GM21737 (cell line): ENCODE data around the gene CELF1.
"Not testable (repeated sequence)": the region's sequence is repeated elsewhere in the genome, so short reads cannot be mapped to it uniquely, and the experiment has no call there.

Source experiments
- ATAC-seq: cut with Tn5 transposase; IDR thresholded peaks from one replicate; pipeline ENCODE4 v1.9.1; 2021; ENCODE audit warnings: mild to moderate bottlenecking, moderate library complexity; ENCODE audit not compliant: unreplicated experiment

Gene CELF1

DNA sequence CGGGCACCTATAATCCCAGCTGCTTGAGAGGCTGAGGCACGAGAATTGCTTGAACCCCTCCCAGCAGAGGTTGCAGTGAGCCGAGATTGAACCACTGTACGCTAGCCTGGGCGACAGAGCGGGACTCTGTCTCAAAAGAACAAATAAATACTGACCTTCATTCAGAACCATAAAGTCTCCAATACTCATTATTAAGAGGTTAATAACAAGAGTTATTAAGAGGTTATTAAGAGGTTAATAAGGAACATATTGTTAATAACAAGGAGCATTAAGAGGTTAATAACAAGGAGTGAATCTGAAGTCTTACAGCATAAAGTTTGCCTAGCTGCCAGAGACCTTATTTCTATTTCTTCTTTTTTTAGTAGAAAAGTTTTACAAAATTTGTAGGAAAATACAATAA is 7.6 kb downstream of the CELF1 start:
- no peak for ATAC-seq

DNA sequence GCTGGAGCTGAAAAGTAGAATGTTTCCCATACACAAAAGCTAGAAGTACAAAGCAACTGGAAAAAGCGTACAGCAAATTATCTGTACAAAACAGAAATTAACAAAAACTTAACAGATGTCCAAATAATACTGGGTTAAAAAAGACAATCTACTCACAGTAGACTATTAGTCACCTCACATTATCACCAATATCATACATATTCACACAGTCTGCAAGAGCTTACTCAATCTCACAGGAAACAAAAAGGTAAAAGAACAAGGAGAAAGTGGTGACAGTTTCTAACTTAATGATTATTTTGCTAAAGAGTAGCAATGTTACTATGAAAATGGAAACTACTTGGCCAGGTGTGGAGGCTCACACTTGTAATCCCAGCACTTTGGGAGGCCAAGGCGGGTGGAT is 11.9 kb downstream of the CELF1 start:
- no peak for ATAC-seq

DNA sequence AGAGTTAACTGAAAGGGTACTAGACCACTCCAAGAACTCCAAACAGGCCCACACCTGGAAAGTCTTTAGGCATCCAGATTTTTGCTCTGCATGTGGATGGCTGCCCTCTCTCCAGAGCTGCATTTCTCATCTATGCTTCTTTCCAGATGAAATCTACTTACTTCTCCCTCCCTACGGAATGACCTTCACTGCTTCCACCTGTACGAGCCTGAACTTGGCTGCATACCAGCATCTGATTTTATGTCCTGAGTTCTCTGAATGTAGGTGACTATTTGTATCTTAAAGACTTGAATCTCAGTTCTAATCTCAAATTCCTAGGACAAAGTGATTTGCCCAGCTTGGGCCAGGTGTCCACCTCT is 13.3 kb downstream of the CELF1 start:
- no peak for ATAC-seq

DNA sequence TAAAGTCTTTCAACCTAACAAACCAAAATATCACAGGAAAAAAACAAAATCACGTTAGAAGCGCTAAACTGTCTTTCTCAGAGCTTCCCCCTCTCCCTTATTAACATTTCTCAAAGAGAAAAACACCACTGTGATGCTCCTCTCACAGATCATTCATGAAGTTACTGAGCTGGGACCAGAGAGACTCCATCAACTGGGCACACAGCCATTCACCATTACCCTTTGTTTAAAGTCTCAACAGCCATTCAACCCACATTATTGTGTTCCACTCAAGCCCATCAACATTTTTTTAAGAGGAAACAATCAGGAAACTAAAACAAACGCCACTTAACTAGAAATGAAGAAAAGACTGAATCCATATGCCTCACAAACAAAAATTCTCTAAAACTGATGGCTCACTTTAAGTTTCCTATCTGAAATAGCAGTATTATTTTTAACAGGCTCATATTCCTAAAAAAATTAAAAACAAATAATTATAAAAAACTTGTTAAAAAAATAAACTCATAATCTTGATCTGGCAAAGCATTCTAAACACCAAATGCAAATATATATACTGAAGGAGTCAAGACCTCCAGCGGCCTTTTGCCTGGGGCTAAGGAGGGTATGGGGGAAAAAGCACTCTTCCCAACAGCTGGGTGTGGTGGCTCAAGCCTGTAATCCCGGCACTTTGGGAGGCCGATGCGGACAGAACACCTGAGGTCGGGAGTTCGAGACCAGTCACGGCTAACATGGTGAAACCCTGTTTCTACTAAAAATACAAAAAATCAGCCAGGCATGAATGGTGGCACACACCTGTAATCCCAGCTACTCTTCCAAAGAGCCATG is 14.0 kb downstream of the CELF1 start:
- ATAC-seq = no peak

DNA sequence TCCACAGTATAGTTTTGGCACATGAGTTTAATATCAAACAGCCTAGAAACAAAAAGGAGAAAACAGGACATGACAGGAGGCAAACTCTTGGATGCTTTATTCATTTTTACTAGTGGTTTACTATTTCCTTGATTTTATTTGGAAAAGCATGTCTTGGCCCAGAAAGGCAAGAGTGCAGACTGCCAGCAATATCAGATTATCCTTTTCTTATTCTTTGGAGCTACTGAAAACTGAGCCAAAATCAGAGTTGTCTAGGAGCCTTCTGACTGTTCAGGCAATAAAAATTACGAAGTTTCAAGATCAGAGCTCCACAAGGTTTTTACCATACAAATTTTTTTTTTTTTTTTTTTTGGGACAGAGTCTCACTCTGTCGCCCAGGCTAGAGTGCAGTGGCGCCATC is 16.0 kb downstream of the CELF1 start:
- ATAC-seq = no peak

DNA sequence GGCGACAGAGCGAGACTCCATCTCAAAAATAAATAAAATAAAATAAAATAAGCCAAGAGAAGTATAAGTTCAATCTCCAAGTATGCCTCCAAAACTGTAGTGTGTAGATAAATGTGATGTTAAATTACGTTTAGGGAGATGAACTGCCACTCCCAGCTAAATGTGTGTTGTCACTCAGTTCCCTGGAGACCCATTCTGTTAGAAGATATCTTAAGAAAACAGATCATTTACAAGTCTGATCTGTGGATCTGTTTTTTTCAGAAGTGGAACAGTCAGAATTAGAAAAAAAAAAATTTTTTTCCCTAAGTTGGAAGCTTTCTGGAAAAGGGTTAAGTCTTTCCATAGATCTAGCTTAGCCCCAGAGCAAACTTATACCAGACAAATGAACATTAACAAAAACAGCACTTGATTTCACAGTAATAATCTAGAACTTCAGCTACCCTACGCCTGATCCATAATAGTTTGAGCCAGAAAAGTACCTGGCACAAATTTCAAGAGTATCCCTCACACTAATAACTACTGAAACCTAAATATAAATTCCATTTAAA is 18.2 kb downstream of the CELF1 start:
- no peak for ATAC-seq

DNA sequence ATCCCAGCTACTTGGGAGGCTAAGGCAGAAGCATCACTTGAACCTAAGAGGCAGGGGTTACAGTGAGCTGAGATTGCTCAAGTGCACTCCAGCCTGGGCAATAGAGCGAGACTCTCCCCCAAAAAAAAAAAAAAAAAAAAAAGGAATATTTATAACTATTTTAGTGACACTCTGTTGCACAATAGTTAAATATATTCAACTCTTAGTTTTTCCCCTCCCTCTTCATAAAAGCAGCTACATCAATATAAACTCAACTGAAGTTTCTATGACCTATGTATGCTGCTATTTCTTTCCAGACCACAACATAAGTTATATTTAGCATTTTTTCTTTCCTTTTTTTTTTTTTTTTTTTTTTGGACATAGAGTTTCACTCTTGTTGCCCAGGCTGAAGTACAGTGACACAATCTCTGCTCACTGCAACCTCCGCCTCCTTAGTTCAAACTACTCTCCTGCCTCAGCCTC is 19.2 kb downstream of the CELF1 start:
- no peak for ATAC-seq

DNA sequence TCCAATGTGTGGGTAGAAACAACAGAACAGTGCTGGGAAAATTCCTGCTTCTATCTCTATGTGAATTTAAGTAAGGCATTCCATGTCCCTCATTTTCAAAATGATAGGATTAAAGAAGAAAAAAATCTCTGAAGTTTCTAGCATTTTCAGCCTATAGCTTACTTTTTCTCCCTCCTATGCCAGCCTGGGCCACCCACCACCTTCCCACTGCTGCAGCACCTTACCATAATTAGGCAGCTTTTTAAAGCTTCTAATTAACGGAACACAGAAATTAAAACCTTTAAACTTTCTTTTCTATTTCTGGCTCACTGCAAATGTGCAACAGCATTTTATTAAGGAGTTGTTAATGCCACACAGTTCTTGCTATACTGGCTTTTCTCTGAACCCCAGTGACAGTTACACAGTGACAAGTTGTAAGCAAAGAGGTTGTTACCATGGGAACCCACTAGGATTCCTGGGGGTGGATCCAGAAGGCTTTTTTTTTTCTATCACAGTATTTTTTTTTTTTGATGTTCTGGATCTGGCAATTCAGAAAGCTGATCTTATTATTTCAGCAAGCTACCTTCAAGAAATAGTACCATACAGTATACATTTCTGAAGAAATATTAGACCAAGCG is 20.2 kb downstream of the CELF1 start:
- no peak for ATAC-seq

DNA sequence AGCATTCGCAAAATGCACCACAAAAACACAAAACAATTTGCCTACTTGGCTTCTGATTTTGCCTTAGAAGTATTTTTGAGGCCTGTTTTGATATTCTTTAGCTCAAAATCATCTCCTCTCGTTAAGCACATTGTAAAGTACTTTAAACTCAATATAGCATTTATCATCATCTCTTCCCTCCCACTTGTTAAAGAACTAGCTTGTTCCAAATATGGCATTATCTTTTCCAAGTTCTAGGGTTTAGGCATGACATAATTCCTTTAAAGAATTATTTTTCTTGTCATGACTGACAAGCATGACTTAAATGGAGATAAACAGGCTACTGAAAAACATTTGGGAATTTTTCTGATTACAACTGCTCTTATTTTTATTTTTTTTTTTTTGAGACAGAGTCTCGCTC is 21.3 kb downstream of the CELF1 start:
- no peak for ATAC-seq

DNA sequence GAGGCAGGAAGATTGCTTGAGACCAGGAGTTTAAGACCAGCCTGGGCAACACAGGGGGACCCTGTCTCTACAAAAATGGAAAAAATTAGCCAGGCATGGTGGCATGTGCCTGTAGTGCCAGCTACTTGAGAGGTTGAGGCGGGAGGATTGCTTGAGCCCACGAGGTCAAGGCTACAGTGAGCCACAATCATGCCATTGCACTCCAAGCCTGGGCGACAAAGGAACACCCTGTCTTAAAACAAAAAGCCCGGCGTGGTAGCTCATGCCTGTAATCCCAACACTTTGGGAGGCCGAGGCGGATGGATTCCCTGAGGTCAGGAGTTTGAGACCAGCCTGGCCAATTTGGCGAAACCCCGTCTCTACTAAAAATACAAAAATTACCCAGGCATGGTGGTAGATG is 22.2 kb downstream of the CELF1 start:
- not testable (repeated sequence) for ATAC-seq

DNA sequence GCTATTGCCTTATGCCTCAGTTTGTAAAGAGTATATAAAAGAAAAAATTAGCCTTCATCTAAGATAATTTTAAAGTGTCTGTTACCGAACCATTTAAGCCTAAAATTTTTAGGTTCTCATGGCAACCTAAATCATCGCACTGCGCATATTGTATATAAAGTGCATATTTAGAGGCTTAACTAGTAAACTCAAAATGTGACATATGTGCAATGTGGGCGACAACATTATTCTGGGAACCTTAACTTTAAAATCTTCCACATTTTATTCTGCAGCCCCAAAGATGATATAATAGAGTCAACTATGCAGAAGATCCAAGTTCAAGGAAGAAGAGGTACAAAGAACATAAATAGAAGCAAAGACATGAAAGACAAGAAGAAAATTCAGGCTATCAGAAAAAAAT is 23.0 kb downstream of the CELF1 start:
- no peak for ATAC-seq

DNA sequence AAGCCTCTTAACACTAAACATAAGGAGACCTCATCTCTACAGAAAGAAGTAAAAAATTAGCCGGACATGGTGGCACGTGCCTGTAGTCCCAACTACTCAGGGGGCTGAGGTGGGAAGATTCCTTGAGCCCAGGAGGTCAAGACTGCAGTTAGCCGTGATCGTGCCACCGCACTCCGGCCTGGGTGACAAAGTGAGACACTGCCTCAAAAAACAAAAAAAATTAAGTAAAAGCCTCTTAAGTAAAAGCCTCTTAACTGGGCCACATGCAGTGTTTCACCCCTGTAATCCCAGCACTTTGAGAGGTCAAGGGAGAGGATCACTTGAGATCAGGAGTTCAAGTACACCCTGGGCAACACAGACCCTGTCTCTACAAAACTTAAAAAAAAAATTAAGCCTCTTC is 25.7 kb downstream of the CELF1 start:
- ATAC-seq = no peak

DNA sequence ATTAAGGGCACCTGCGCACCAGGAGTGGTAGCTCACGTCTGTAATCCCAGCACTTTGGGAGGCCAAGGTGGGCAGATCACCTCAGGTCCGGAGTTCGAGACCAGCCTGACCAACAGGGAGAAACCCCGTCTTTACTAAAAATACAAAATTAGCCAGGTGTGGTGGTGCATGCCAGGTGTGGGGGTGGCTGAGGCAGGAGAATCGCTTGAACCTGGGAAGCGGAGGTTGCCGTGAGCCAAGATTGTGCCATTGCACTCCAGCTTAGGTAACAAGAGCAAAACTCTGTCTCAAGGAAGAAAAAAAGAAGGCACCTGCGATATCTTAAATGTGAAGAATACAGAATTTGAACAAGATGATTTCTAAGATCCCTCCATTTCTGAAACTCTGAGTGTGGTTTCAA is 26.9 kb downstream of the CELF1 start:
- not testable (repeated sequence) for ATAC-seq

DNA sequence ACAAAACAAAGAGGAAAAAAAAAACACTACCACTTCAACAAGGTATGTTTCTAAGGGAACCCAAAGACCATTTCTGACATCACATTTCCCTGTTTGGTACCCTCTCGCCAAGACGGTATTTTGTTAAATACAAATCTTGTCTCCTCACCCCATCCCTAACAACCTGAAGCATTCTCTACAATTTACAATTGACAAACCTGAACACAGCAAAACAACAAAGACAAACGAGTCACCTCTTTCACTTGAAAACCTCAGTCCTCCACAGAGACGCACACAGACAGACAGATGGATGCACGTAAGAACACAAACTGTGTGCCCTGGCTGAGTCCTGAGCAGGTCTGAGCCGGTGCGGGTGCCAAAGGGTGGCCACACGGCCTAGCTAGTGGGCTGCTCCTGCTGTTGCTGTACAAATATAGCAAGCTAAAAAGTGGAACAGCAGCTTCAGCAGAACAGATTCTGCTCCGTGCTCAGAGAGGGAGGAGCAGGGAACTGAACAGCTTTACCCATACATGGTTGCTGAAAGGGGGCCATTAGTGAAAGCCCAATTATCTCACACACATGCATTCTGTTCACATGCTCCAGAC is 28.5 kb downstream of the CELF1 start:
- ATAC-seq = no peak

DNA sequence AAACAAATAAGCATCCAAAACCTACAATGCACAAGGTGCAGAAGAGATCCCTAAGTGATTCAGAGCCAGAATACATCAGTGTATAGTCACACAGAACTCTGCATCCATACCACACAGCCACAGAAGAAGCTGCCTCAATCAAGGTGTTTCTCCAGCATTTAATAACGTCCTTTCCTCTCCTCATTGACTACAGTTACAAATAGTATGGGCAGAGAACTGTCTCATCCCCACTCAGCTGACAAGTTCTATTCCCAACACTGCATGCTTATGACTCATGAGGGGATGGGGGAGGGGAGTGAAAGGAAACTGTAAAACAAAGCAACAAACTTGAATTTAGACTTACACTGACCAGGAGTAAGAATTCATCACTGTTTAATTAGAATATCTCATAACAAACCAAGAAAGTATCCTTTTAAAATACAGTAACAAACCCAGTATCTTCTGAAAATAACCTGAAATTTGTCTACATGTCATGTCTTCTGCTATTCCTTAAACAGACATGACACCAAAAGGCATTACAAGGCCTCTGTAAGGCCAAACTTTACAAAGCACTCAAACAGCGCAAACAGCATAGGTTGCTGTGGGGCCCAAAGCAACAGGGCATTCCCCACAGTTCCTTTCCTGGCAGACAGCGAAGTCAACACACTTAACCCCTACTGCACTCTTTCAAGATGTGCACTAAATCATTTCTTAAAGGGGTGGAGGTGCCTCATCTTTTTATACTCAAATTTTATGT is 29.3 kb downstream of the CELF1 start:
- no peak for ATAC-seq

DNA sequence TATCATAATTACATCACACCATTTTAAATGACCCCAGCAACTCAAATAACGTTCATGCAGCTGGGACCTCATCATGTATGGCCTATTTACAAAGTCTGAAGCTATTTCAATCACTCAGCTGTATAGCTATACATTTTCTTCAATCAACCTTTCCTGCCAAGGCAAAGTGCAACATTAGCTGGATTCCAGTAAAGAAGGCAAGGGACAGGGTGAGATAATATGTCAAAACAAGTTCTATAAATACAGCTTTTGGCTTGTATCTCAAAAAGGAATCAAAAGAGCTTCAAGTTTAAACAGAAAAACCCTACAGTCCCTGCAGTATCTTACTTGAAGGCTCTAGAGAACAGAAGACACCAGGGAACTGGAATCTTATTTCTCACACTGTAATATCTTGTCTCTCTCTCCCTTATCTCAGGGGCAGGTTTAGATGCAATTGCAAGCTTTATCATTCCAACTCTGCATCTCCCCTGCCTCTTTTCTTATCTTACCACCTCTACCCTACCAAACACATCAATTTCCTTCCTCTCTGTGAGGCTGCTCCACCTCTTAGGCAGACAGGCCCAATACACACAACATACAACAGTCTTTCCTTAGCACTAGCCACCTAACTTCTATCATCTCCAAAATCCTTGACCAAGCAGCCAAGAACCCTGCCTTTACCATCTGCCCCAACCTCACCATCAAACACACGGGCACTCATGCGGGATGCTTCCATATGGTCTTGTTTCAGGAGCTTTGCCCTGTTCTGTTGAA is 34.5 kb downstream of the CELF1 start:
- no peak for ATAC-seq

DNA sequence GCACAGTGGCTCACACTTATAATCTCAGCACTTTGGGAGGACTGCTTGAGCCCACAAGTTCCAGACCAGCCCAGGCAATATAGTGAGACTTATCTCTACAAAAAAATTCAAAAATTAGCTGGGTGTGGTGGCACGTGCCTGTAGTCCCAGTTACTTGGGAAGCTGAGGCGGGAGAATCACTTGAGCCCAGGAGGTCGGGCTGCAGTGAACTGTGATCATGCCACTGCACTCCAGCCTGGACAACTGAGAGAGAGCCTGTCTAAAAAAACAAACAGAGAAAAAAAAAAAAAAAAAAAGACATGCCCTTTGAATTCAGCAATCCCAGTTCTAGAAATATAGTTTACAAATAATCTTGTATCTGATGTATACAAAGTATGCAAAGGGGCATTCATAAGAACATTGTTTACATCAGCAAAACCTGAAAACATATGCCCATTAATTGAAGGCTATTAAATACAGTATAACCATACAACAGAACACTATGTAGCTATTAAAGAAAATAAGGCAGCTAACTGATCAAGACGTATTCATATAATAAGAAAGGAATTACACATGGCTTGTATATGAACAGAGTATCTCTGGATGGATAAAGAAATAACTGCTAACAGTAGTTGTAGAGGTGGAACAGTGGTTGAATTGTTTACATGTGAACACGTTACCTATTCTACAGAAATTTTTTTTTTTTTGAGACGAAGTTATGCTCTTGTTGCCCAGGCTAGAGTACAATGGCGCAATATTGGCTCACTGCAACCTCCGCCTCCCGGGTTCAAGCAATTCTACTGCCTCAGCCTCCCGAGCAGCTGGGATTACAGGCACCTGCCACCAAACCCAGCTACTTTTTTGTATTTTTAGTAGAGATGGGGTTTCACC is 35.7 kb downstream of the CELF1 start:
- no peak for ATAC-seq

DNA sequence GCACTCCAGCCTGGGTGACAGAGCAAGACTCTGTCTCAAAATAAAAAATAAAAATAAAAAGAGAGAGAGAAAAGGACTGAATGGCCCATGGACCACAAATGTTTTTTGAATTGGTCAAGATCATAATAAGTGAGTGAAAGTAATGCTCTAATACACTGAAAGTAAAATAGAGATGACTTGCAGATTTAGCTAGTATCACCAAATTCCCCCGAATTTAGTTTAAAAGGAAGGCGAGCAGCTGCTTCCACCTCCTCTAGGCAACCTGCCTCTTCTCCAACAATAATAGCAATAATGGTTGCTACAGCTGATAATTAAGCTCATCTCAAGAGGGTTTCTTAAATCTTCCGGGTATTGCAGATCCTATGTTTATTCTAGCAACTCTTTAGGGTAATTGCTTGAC is 36.8 kb downstream of the CELF1 start:
- ATAC-seq = no peak

DNA sequence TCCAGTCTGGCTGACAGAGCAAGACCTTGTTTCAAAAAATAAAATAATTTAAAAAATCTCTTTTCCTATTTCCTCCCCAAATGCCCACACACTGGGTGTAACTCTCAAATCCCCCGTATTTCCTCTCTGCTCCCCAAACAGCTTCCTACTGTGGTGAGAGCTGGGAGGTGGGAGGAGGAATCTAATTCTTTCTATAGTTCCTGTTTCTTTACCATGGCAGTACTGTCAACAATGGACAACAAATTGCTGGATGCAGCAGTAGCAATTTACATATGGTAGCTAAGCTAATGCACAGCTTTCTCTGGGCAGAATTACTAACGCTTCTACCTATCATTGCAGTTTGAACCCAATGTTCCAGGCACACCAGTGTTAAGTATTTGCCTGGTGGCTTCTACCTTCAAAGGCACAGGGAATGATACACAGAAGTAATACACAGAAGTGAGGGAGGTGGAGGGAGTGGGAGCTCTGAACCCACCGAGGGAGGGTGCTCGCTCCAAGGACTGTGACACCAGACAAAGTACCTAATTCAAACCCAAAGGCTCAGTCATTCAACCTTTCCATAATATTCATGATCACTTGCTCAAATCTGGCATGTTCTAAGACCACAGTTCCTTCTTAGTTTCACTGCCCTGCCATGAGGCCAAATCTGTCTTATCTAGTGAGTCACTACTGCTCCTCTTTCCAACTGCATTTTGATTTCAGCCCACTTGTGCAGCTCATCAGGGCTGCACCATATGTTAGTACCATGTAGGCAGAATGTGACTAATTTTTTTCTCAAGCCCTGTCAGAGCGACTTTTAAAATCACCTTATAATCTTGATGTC is 37.9 kb downstream of the CELF1 start:
- no peak for ATAC-seq
